Calu3 (cell line): ENCODE results near the gene SLC27A3. TPM values are rescaled to one million over a fixed set of nuclear protein-coding genes. Genes with fewer than 3 reads are reported as not detected.
A peak's percentile ranks its signal among the peaks of the same experiment; 100 is the strongest.

Source experiments
- BruUV-seq: library from RNA; stranded (reverse); fragments of 400-500 nt; replicated peaks from 2 replicates; lab custom pipeline; 2021; lab: Mats Ljungman, UMichigan
- CTCF ChIA-PET: fragments of 300-600 bp; sonication (Branson Sonifier 250); formaldehyde crosslinking; loops from one replicate; lab custom pipeline; 2022; ENCODE audit warnings: antibody characterized with exemption; lab: Charles Lee
- DNase-seq: peaks from one replicate; pipeline ENCODE4 v3.0.0; 2022
- H3K27ac Mint-ChIP-seq: one replicate; pipeline ENCODE4 v1.8.0; 2022; ENCODE audit warnings: mixed read lengths; ENCODE audit not compliant: unreplicated experiment
- H3K27me3 Mint-ChIP-seq: one replicate; pipeline ENCODE4 v1.8.0; 2022; ENCODE audit warnings: mixed read lengths; ENCODE audit not compliant: unreplicated experiment
- H3K36me3 Mint-ChIP-seq: one replicate; pipeline ENCODE4 v1.8.0; 2022; ENCODE audit warnings: mild to moderate bottlenecking, moderate library complexity, mixed read lengths; ENCODE audit not compliant: insufficient read depth, unreplicated experiment
- H3K4me1 Mint-ChIP-seq: one replicate; pipeline ENCODE4 v1.8.0; 2022; ENCODE audit warnings: mild to moderate bottlenecking, low read depth, mixed read lengths; ENCODE audit not compliant: unreplicated experiment
- H3K4me3 Mint-ChIP-seq: one replicate; pipeline ENCODE4 v1.8.0; 2022; ENCODE audit warnings: mild to moderate bottlenecking, low read depth, moderate library complexity, mixed read lengths; ENCODE audit not compliant: unreplicated experiment
- H3K9me3 Mint-ChIP-seq: one replicate; pipeline ENCODE4 v1.8.0; 2022; ENCODE audit warnings: low read depth, mixed read lengths; ENCODE audit not compliant: unreplicated experiment
- CTCF ChIP-seq: fragments of 200-600 bp; IDR thresholded peaks from one replicate; pipeline ENCODE4 v1.8.0; 2022; ENCODE audit warnings: antibody characterized with exemption; ENCODE audit not compliant: unreplicated experiment
- intact Hi-C: fragments of 100-400 bp; cut with micrococcal nuclease; formaldehyde crosslinking; loops from one replicate; pipeline ENCODE4 v1.10.0; 2022; ENCODE audit not compliant: unreplicated experiment
- total RNA-seq: library from RNA; stranded (reverse); gene quantifications from 2 replicates; pipeline ENCODE4 v1.2.3, GENCODE V29; 2022

SLC27A3 gene
- total RNA-seq, 1 experiment from 2014 or later: 11.9 TPM

GRCh38 chr1:153818876-153819275 lies 43.7 kb downstream of the SLC27A3 start:
- BruUV-seq: no TSS peak
- Mint-ChIP-seq H3K4me3 (no peak overlapping the region), H3K9me3 (no peaks in the 10 kb centered on the region), H3K36me3 (peaks cover 38% of the 10 kb centered on the region), H3K4me1 (no peaks in the 10 kb centered on the region), H3K27ac (no peak overlapping the region), H3K27me3 (no peaks in the 10 kb centered on the region)
- CTCF ChIA-PET: no interaction called here
- no peak for DNase-seq
- TF ChIP-seq CTCF: no peak
- intact Hi-C loops: no loop called here

- TF ChIP-seq CTCF: no peak
- H3K9me3 Mint-ChIP-seq: no peaks in the 10 kb centered on the region
- H3K4me3 Mint-ChIP-seq: no peak overlapping the region
- intact Hi-C loops: no loop called here
- peaks cover 34% of the 10 kb centered on the region for H3K36me3 Mint-ChIP-seq
- H3K27me3 Mint-ChIP-seq: no peaks in the 10 kb centered on the region
- CTCF ChIA-PET: no interaction called here
- BruUV-seq: TSS peak; percentile 33
- H3K4me1 Mint-ChIP-seq: no peaks in the 10 kb centered on the region
- H3K27ac Mint-ChIP-seq: no peak overlapping the region
- no peak for DNase-seq
These were observed 52.2 kb downstream of the SLC27A3 start for GRCh38 chr1:153827168-153827964.

Other genes with a start within 250 kb of the SLC27A3 start
- gene S100A6, start 239.4 kb upstream of the SLC27A3 start, total RNA-seq: 1,521 and 2,023 TPM in 2 replicates
- not detected in 2 replicates for gene S100A5, start 234.5 kb upstream of the SLC27A3 start, total RNA-seq
- 19.8 and 20.5 TPM in 2 replicates for gene S100A4, start 229.6 kb upstream of the SLC27A3 start, total RNA-seq
- not detected in 2 replicates for gene S100A3, start 226.1 kb upstream of the SLC27A3 start, total RNA-seq
- 11.1 and 14.1 TPM in 2 replicates for gene S100A2, start 209.6 kb upstream of the SLC27A3 start, total RNA-seq
- 247 and 255 TPM in 2 replicates for gene S100A16, start 162.3 kb upstream of the SLC27A3 start, total RNA-seq
- gene S100A14, start 159.1 kb upstream of the SLC27A3 start, total RNA-seq: 74.6 and 106 TPM in 2 replicates
- 104 and 117 TPM in 2 replicates for gene S100A13, start 147.9 kb upstream of the SLC27A3 start, total RNA-seq
- gene S100A1, start 147.0 kb upstream of the SLC27A3 start, total RNA-seq: not detected in 2 replicates
- gene CHTOP, start 141.3 kb upstream of the SLC27A3 start, total RNA-seq: 93.7 and 100 TPM in 2 replicates
- gene SNAPIN, start 116.7 kb upstream of the SLC27A3 start, total RNA-seq: 45.0 and 46.8 TPM in 2 replicates
- 253 and 292 TPM in 2 replicates for gene ILF2, start 104.4 kb upstream of the SLC27A3 start, total RNA-seq
- gene NPR1, start 96.7 kb upstream of the SLC27A3 start, total RNA-seq: not detected in 2 replicates
- 55.9 and 57.1 TPM in 2 replicates for gene INTS3, start 47.4 kb upstream of the SLC27A3 start, total RNA-seq
- gene GATAD2B, start 147.6 kb downstream of the SLC27A3 start, total RNA-seq: 58.3 and 62.5 TPM in 2 replicates
- 89.0 and 90.0 TPM in 2 replicates for gene DENND4B, start 171.3 kb downstream of the SLC27A3 start, total RNA-seq
- 39.5 and 52.1 TPM in 2 replicates for gene CRTC2, start 183.2 kb downstream of the SLC27A3 start, total RNA-seq
- gene SLC39A1, start 188.1 kb downstream of the SLC27A3 start, total RNA-seq: 138 and 152 TPM in 2 replicates
- gene CREB3L4, start 192.5 kb downstream of the SLC27A3 start, total RNA-seq: 23.2 and 26.5 TPM in 2 replicates
- gene JTB, start 202.3 kb downstream of the SLC27A3 start, total RNA-seq: 105 and 115 TPM in 2 replicates
- gene RAB13, start 210.9 kb downstream of the SLC27A3 start, total RNA-seq: 87.5 and 95.0 TPM in 2 replicates
- gene RPS27, start 215.4 kb downstream of the SLC27A3 start, total RNA-seq: 1,532 and 1,783 TPM in 2 replicates